ENCODE results near the gene TAF12.
A peak's percentile ranks its signal among the peaks of the same experiment; 100 is the strongest.
"Not testable (repeated sequence)": the region's sequence is repeated elsewhere in the genome, so short reads cannot be mapped to it uniquely, and the experiment has no call there.

TAF12 gene

DNA sequence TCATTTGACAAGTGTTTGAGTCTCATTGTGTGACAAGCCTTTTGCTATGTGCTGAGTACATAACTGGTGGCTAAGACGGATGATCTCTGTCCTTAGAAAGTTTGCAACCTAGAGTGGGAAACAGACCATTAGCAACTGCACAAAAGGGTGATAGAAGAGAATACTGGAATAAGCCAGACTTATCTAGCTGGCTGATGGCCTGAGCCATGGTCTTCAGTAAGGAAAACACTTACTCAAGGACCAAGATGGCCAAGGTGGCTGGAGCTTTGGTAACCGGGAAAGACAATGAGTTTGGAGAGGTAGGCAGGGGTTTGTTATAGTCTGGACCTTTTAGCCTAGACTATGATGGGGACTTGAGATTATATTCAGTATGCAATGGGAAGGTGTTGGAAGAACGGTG lies 1.6 kb upstream of the TAF12 start:
- DNase-seq, result no peak

- peak in 1 of 2 donors; percentile 1 for DNase-seq
These were observed 616 bp downstream of the TAF12 start for GRCh38 chr1:28642056-28642846.

- DNase-seq, result peak; percentile 36 to 55
These were observed 2.1 kb downstream of the TAF12 start for GRCh38 chr1:28640766-28641165.

GRCh38 chr1:28632560-28632959 lies 10.3 kb downstream of the TAF12 start:
- no peak for DNase-seq

DNA sequence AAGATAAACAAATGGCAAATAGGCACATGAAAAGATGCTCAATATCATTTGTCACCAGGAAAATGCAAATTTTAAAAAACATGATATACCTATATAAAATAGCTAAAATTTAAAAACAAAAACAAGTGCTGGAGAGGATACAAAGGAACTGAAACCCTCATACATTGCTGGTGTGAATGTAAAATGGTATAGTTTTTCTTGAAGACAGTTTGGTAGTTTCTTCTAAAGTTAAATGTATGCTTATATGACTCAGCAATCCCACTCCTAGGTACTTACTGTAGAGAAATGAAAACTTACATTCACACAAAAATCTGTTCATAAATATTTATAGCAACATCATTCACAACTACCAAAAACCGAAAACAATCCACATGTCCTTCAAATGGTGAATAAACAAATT lies 11.2 kb downstream of the TAF12 start:
- no peak for DNase-seq

DNA sequence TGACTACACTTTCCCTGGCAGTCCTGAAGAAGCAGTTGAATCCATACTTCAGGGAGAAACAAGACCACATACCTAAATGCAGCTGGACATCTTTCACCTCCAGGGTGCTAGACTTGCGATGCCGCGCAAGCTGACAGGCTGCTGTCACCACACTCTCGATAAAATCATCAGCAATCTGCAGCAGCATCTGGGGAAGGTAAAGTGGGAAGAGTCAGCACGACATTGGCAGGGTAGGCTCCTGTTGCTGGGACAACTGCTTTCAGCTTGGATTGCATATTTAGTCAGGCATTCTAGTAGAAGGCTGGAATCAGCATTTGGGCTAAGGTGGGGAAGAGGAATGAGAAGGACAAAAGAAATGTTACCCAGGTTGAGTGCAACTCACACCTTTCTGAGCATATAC lies 29.7 kb downstream of the TAF12 start:
- DNase-seq, result no peak

DNA sequence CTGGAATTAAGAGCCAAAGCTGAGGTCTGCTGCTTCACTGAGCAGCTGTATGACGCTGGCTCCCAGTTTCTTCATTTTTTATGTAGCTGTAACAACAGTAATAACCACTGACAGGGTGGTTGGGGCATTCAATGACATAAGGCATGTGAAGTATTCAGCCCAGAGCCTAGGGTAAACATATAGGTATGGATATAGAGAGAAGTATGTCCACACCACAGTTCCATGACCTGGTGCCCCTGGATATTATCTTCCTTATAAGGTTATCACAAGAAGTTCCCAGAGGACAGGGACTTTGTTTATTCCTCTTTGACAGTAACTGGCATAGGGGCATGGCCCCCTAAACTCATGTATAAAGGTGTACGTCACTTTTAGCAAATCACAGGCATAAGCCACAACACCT lies 36.1 kb downstream of the TAF12 start:
- DNase-seq, result no peak

DNA sequence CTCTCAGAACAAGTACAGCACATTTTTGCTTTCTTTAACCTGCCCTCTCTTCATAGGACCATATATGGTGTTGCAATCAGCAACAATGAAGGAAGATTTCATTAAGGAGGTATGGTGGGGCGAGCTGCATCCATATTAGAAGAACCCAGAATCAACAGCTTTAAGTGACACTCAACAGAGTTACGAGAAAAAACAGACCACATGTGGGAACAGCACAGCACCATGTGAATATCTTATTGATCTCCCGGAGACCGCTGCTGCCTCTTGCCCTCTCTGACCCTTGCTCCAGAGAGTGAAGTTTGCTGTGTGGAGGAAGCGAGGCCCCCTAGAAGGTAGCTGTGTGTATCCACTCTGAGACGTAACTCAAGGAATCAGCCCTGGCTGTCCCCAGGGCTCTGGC lies 37.9 kb downstream of the TAF12 start:
- no peak for DNase-seq

DNA sequence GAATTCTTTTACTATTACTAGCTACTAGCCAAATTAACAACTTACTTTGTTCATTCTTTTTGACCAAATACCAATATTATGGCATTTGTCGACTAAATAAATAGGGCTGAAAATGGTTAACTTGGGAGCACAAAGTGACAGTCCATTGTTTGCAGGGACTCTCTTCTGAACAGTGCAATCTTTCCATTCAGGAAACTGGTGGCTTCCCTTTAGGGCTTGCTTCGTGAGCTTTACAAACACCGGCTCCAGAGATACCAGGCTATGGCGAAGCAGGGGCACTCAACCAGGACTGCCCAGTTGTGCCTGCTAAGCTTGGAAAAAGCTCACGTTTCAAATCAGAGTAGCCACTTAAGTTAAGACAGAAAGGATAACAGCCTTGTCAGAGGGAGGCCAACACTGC lies 38.5 kb downstream of the TAF12 start:
- no peak for DNase-seq

GRCh38 chr1:28602536-28603439 lies 40.1 kb downstream of the TAF12 start:
- peak; percentile 18 to 40 for DNase-seq

DNA sequence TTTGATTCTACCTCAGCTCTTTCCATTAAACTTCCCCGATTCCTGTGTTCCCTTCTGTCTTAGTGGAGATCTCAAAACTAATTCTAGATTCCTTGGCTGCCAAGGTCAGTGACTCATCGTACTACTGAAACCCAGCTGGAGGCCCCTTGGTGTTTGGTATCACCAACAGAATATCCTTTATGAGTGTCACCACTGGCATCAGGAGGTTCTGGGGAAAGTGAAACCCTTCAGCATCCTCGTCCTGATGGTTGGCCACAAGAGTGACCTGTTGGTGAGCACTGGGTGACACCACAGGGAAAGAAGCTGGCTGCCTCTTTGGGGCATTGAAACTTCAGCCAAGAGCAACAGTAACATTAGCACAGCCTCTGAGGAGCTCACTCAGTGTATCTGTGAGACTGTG lies 41.2 kb downstream of the TAF12 start:
- DNase-seq, result no peak

GRCh38 chr1:28596276-28596675 lies 46.6 kb downstream of the TAF12 start:
- DNase-seq, result not testable (repeated sequence)

- DNase-seq, result no peak
These were observed 47.3 kb downstream of the TAF12 start for GRCh38 chr1:28595412-28596191.

DNA sequence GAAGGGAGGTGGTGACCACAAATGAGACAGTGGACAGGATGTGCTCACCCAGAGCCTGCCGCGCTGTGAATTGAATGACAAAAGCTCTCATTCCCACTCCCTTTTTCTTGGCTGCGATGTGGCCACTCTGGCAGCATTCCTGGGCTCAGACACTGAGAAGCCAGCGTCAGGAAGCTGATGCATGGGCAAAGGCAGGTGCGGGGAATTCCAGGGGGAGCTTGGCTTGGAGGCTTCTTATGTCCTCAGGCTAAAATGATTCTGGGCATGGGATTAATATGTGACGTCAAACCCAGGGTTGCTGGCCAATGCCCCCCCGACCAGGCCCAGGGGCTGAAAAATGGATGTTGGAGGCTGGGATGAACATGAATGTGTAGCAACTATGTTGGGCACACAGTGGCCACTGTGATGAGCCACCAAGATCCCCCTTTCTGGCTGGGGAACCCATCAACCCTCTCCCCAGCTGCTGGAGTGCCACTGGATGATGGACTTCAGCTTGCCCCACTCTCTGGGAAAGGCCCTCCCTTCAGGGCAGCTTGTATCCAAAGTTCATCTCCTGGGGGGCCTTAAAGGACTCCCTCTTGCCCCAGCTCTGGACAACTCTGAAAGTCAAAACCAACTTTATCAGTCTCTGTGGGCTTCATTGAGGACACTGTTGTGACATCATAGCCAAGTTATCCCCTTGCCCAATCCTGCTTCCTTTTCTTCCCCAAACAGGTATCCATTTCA lies 48.0 kb downstream of the TAF12 start:
- not testable (repeated sequence) for DNase-seq

- not testable (repeated sequence) for DNase-seq
These were observed 48.9 kb downstream of the TAF12 start for GRCh38 chr1:28593988-28594356.

GRCh38 chr1:28592321-28593071 lies 50.4 kb downstream of the TAF12 start:
- DNase-seq, result no peak

GRCh38 chr1:28591708-28592320 lies 51.1 kb downstream of the TAF12 start, which contains the start of gene RAB42:
Gene RAB42, plus strand, starts transcription at chr1:28592265. Its CDS starts 247 bp downstream, at chr1:28592512.
- DNase-seq, result no peak

GRCh38 chr1:28586585-28587391 lies 56.1 kb downstream of the TAF12 start:
- not testable (repeated sequence) for DNase-seq

- DNase-seq, result no peak
These were observed 60.6 kb downstream of the TAF12 start for GRCh38 chr1:28582248-28582615.

- DNase-seq, result peak; percentile 94
These were observed 61.2 kb downstream of the TAF12 start for GRCh38 chr1:28581531-28582247.

All from CD4-positive, alpha-beta T cell treated with Interleukin-1 beta for 1 hour (primary cell).